ENCODE results near the gene NMNAT2.

Gene NMNAT2

GRCh38 chr1:183310753-183311479 is 107.3 kb downstream of the NMNAT2 start:
- no peak for DNase-seq (ENCODE audit: low read depth)

GRCh38 chr1:183308719-183309118 is 109.5 kb downstream of the NMNAT2 start:
- DNase-seq (ENCODE audit: low read depth) = no peak

- no peak for DNase-seq (ENCODE audit: low read depth)
Observed at GRCh38 chr1:183306317-183307042, 111.7 kb downstream of the NMNAT2 start.

GRCh38 chr1:183304440-183305107 is 113.6 kb downstream of the NMNAT2 start:
- DNase-seq (ENCODE audit: low read depth) = no peak

DNA sequence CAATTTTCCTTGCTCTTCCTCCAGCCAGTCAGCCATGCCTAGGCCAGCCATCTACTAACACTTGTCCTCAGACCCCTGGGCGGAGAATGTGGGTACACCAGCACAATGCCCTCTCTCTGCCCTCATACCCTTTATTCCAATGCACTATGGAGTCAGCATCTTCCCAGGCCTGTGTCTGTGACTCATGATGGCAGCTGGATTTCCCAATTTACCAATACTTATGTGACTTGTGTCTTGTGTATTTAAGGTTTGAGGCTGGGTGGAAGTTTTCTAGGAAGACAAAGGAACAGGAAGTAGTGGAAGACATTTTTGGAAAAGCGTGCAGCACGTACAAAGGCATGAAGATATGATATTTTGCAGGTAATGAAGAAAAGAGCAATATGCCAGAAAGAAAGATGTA is 114.3 kb downstream of the NMNAT2 start:
- peak; percentile 29 for DNase-seq (ENCODE audit: low read depth)

DNA sequence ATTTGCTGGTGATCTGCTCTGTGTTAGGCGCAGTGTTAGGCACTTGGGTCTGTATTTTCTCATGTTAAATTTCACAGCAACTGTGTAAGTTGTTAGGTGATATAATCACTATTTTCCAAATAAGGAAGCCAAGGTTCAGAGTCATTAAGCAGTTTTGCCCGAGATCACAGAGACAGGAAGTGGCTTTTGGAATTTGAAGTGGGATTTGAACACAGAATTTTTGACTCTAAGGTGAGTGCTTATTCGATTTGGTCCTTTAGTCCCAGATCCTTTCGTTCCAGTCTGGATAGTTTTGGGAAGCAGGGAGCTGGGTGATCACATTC is 114.9 kb downstream of the NMNAT2 start:
- no peak for DNase-seq (ENCODE audit: low read depth)

DNA sequence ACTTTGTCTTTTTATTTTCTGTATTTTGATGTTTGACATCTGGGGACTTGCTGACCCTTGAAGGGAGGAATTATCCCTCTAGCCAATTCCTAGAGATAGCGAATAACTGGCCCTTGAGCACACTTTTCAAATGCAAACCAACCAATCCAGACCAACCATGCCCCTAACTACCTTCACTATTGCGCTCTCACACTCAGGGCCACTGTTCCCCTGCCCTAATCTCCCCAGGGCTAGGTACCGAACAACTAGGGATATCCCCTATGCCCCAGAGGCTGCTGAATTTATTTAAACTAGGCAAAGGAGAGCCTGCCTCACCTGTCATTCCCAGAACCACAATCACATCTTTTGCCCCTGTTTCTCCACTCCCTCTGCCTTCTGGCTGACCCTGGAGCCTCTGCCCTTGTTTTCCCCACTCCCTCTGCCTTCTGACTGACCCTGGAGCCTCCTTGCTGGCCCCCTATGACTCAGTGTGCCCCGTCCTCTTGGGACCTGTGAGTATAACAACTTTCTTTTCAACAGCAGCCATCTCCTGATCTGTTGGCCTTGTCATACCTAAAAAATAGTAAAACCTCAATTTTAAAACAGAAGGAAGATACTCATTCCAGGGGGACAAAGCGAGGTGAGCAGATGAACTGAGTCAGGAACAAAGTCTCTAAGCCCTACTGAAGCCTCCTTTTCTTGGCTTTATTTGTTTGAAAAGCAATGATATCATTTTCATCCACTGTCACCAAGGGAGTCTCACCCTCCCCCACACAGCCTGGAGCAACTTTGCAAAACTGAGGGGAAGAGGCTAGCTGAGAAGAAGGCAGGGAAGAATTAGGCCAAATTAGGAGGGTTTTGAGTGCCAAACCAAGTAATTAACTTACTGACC is 115.5 kb downstream of the NMNAT2 start:
- DNase-seq (ENCODE audit: low read depth) = no peak

- DNase-seq (ENCODE audit: low read depth) = no peak
Observed at GRCh38 chr1:183301239-183301638, 116.9 kb downstream of the NMNAT2 start.

DNA sequence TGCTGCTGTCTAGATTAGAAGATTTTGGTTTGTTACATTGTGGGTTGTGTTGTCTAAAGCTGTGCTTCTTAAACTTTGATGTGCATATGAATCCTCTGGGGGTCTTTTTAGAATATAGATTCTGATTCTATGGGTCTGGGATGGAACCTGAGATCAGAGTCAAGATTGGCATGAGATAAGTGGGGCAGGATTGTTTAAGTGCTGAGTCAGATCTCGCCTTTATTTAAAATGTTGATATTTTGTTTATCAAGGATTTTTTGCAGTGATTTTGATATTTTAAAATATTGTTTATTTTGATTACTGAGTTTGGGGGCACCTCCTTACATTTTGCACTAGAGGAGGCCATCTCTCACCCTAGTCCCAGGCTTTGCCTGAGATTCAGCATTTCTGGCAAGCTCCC is 117.4 kb downstream of the NMNAT2 start:
- no peak for DNase-seq (ENCODE audit: low read depth)

- DNase-seq (ENCODE audit: low read depth) = peak; percentile 72
Observed at GRCh38 chr1:183300395-183300794, 117.8 kb downstream of the NMNAT2 start.

DNA sequence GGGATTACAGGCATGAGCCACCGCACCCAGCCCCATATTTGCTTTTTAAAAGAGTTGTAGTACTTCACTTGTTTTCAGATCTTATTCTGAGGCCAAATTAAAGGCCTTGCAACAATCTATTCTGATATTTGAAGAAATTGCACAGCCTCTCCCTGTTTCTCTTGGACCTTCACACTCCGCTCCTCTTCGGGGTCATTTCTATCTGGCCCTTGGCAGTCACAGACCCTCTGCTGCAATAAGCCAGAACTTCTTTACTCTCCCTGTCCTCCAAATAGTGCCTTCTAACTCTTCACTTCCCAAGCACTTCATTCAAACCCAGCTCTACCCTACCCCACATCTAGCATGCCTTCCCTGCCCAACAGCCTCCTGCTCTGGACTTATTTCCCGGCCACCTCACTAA is 121.4 kb downstream of the NMNAT2 start:
- DNase-seq (ENCODE audit: low read depth) = no peak

DNA sequence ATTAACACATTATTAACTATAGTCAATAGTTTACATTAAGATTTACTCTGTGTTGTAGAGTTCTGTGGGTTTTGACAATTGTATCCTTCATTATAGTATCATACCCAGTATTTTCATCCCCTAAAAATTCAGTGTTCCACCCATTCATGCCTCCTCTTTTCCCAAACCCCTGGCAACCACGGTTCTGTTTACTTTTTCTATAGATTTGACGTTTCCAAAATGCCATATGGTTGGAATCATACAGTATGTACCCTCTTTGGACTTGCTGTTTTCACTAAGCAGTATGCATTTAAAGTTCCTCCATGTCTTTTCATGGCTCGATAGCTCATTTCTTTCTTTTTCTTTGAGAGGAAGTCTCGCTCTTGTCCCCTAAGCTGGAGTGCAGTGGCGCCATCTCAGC is 122.7 kb downstream of the NMNAT2 start:
- DNase-seq (ENCODE audit: low read depth) = no peak

- DNase-seq (ENCODE audit: low read depth) = no peak
Observed at GRCh38 chr1:183293876-183294275, 124.3 kb downstream of the NMNAT2 start.

GRCh38 chr1:183293241-183293640 is 124.9 kb downstream of the NMNAT2 start:
- DNase-seq (ENCODE audit: low read depth) = no peak

- peak; percentile 96 for DNase-seq (ENCODE audit: low read depth)
Observed at GRCh38 chr1:183291802-183292514, 126.2 kb downstream of the NMNAT2 start.

DNA sequence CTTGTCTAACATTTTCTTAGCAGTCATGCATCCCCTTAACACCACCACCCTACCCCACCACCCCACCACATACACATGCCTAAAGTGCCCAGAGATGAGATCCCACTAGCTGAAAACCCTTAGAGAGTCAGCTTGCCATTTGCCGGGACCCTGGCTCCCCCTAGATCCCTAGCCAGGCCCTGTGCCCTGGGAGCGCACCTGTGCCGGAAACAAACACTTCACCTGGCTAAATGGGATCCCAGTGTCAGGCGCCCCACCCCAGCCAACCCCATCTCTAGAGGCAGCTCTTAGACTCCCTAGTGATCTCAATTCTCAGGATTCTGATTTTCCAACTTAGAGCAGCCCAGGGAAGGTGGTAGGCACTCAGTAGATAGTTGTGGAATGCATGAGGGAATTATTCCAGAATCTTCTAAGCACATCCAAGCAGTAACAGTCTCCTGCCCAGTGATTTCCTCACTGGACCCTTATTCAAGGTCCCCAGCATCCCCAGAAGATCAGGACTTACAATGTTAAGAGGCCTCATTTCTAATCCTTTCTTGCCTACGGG is 126.9 kb downstream of the NMNAT2 start:
- DNase-seq (ENCODE audit: low read depth) = no peak

GRCh38 chr1:183290628-183291027 is 127.6 kb downstream of the NMNAT2 start:
- no peak for DNase-seq (ENCODE audit: low read depth)

DNA sequence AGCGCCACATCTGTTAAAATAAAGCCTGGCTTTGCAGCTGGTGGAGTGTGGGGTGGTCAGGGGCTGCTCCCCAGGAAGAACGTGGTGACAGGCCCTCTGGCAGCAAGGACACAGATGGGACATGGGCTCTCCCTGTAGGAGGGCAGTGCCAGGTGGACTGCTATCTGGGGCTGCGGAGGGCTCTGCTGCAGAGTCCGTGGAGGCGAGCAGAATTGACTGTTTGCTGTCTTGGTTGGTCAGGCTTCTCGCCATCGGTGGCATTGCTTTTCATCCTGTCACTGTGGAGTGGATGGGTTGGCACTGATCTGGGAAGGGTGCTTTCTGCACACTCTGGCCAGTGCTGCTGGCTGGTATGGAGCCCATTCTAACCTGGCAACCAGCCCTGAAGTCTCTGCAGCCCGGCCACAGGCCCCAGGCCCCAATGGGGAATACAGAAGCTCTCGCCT is 129.1 kb downstream of the NMNAT2 start:
- DNase-seq (ENCODE audit: low read depth) = no peak

- no peak for DNase-seq (ENCODE audit: low read depth)
Observed at GRCh38 chr1:183288583-183288982, 129.6 kb downstream of the NMNAT2 start.

DNA sequence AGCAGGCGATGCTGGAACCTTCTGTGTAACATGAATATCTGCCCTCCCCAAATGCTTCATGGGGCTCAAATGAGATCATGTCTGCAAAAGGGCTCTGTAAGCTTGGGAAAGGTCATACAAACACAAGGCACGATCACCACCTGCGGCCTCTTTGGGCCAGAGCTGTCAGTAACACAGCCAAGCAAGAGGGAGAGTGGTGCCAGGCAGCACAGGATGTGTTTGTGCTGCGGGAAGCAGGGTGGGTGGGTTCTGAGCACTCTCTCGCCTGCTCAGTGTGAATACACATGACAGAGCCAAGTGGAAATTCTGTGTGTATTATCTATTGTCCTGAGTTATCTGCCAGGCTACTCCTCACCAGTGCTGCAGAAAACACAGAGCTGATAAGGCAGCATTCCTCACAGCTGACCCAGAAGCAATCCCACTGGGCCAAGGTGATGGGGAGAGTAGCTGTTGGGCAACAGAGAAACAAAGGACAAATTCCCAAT is 130.9 kb downstream of the NMNAT2 start:
- DNase-seq (ENCODE audit: low read depth) = peak; percentile 99

GRCh38 chr1:183285746-183286145 is 132.4 kb downstream of the NMNAT2 start:
- DNase-seq (ENCODE audit: low read depth) = peak; percentile 38
